Keratinocyte (primary cell): ENCODE measurements around the gene KCNV2. TPM values are rescaled to one million over a fixed set of nuclear protein-coding genes. Genes with fewer than 3 reads are reported as not detected.

Experiments used
- DNase-seq: peaks from one replicate; pipeline ENCODE4 v3.0.0-alpha.2; 2011; ENCODE audit warnings: low read depth, missing footprints, low spot score
- FAIRE-seq: peaks from 2 replicates; lab custom pipeline; 2011; peaks lifted over from hg19 to GRCh38; lab: Jason Lieb, UNC
- H2AFZ ChIP-seq: 2 replicates; pipeline ENCODE4 v1.6.0; 2012; ENCODE audit warnings: low read length, control low read depth, inconsistent platforms; ENCODE audit not compliant: control insufficient read depth
- H3K27ac ChIP-seq: 2 replicates; pipeline ENCODE4 v1.5.1; 2011; ENCODE audit warnings: low read length; ENCODE audit not compliant: control insufficient read depth, insufficient read depth
- H3K27me3 ChIP-seq: 3 replicates; pipeline ENCODE4 v1.6.0; 2011; ENCODE audit warnings: low read length; ENCODE audit not compliant: control insufficient read depth, insufficient read depth; ENCODE audit errors: extremely low read depth
- H3K36me3 ChIP-seq, 2 experiments: 2 replicates in 1 of 2; 3 replicates in 1 of 2; pipeline ENCODE4 v1.5.1; 2011; ENCODE audit warnings: low read length in 2 of 2, mild to moderate bottlenecking in 1 of 2; ENCODE audit not compliant: control insufficient read depth in 2 of 2, insufficient read depth in 2 of 2; ENCODE audit errors: extremely low read depth in 1 of 2
- H3K4me1 ChIP-seq: 3 replicates; pipeline ENCODE4 v1.5.1; 2011; ENCODE audit warnings: low read length; ENCODE audit not compliant: control insufficient read depth, insufficient read depth; ENCODE audit errors: extremely low read depth
- H3K4me2 ChIP-seq: 3 replicates; pipeline ENCODE4 v1.6.0; 2011; ENCODE audit warnings: low read depth, low read length; ENCODE audit not compliant: control insufficient read depth, insufficient read depth; ENCODE audit errors: extremely low read depth
- H3K4me3 ChIP-seq, 3 experiments: fragments of 200-600 bp in 1 of 3; sonication (generic) in 1 of 3; 2 replicates in 2 of 3; 3 replicates in 1 of 3; pipeline ENCODE4 v1.5.1; 2011 to 2016; ENCODE audit warnings: low read length in 3 of 3, mild to moderate bottlenecking in 3 of 3, control low read depth in 2 of 3, inconsistent platforms in 1 of 3, low read depth in 1 of 3, mixed read lengths in 1 of 3, mixed run types in 1 of 3, moderate library complexity in 1 of 3; ENCODE audit not compliant: control insufficient read depth in 2 of 3, insufficient read depth in 2 of 3; ENCODE audit errors: extremely low read depth in 1 of 3
- H3K79me2 ChIP-seq: 2 replicates; pipeline ENCODE4 v1.6.0; 2012; ENCODE audit warnings: low read length; ENCODE audit not compliant: control insufficient read depth, insufficient read depth
- H3K9ac ChIP-seq: 3 replicates; pipeline ENCODE4 v1.6.0; 2011; ENCODE audit warnings: low read length; ENCODE audit not compliant: control insufficient read depth, insufficient read depth; ENCODE audit errors: extremely low read depth
- H3K9me1 ChIP-seq: 3 replicates; pipeline ENCODE4 v1.6.0; 2011; ENCODE audit warnings: low read length; ENCODE audit not compliant: control insufficient read depth, insufficient read depth; ENCODE audit errors: extremely low read depth
- H3K9me3 ChIP-seq: 2 replicates; pipeline ENCODE4 v1.5.1; 2012; ENCODE audit warnings: low read depth, low read length; ENCODE audit not compliant: control insufficient read depth
- H4K20me1 ChIP-seq: 3 replicates; pipeline ENCODE4 v1.6.0; 2011; ENCODE audit warnings: low read length; ENCODE audit not compliant: control insufficient read depth, insufficient read depth; ENCODE audit errors: extremely low read depth
- CTCF ChIP-seq, 3 experiments: IDR thresholded peaks in 1 of 3; conservative IDR thresholded peaks in 1 of 3; optimal IDR thresholded peaks in 1 of 3; 2 replicates in 2 of 3; 3 replicates in 1 of 3; pipeline versions ENCODE3 to v1.5.1; 2011; ENCODE audit warnings: low read length in 3 of 3, mild to moderate bottlenecking in 3 of 3, moderate library complexity in 2 of 3, control low read depth in 1 of 3, inconsistent platforms in 1 of 3; ENCODE audit not compliant: insufficient read depth in 2 of 3; ENCODE audit errors: extremely low read depth in 1 of 3
- EZH2 ChIP-seq: IDR thresholded peaks from one replicate; pipeline ENCODE4 v1.6.1; 2012; ENCODE audit warnings: inconsistent platforms, mild to moderate bottlenecking, low read length, moderate library complexity
- dilution Hi-C: fragments of 300-500 bp; cut with MboI; formaldehyde crosslinking; loops from one replicate; pipeline ENCODE4 v1.7.0; 2020; ENCODE audit warnings: low sequenced_read_pairs; ENCODE audit not compliant: extremely low pct_ligation_motif_present
- polyA plus RNA-seq, 5 experiments: library from polyadenylated mRNA; depleted of rRNA in 3 of 5; stranded (reverse) in 3 of 5; stranded (forward) in 1 of 5; unstranded in 1 of 5; fragments of >200 nt; gene quantifications; 1 replicate in 1 of 5; 2 replicates in 3 of 5; 3 replicates in 1 of 5; pipeline versions ENCODE4 v1.2.1 to v1.2.3, GENCODE V29; 2011 to 2012; ENCODE audit warnings: missing spikeins in 2 of 5, low read depth in 1 of 5, low replicate concordance in 1 of 5

KCNV2 gene
- polyA plus RNA-seq, 1 donor (not counting 4 experiments of a cell fraction or from before 2014, with no cell fraction given): not detected

- TF ChIP-seq CTCF (optimal IDR thresholded peaks at IDR 0.05 in 1 of 3, IDR thresholded peaks at IDR 0.05 in 1 of 3, conservative IDR thresholded peaks at IDR 0.05 in 1 of 3; ENCODE audit: extremely low read depth in 1 of 3, insufficient read depth in 2 of 3, low read length in 3 of 3): no peak
- TF ChIP-seq EZH2: no peak
- H3K9me3 ChIP-seq: no peaks in the 10 kb centered on the region
- no peak overlapping the region for H3K9ac ChIP-seq
- no peak overlapping the region for H3K4me2 ChIP-seq
- no peaks in the 10 kb centered on the region for H3K79me2 ChIP-seq
- FAIRE-seq (no peak), DNase-seq (no peak)
- H3K36me3 ChIP-seq: no peaks in the 10 kb centered on the region
- H3K9me1 ChIP-seq: peaks cover 2% of the 10 kb centered on the region
- H2AFZ ChIP-seq: no peak overlapping the region
- no peaks in the 10 kb centered on the region for H3K27me3 ChIP-seq
- H3K27ac ChIP-seq: no peak overlapping the region
- no peaks in the 10 kb centered on the region for H4K20me1 ChIP-seq
- dilution Hi-C loops: no loop called here
- no peak overlapping the region for H3K4me3 ChIP-seq
- H3K4me1 ChIP-seq: no peaks in the 10 kb centered on the region
Measured at GRCh38 chr9:2729721-2730120, 12.4 kb downstream of the KCNV2 start.

GRCh38 chr9:2730971-2731370 lies 13.7 kb downstream of the KCNV2 start:
- H3K27ac ChIP-seq: no peak overlapping the region
- no peaks in the 10 kb centered on the region for H4K20me1 ChIP-seq
- H3K9me3 ChIP-seq: no peaks in the 10 kb centered on the region
- no peaks in the 10 kb centered on the region for H3K27me3 ChIP-seq
- no peak for DNase-seq
- dilution Hi-C loops: no loop called here
- H3K4me2 ChIP-seq: no peak overlapping the region
- no peak overlapping the region for H2AFZ ChIP-seq
- H3K9ac ChIP-seq: no peak overlapping the region
- no peaks in the 10 kb centered on the region for H3K36me3 ChIP-seq
- H3K79me2 ChIP-seq: no peaks in the 10 kb centered on the region
- H3K4me3 ChIP-seq: no peak overlapping the region
- TF ChIP-seq EZH2 (no peak), CTCF (optimal IDR thresholded peaks at IDR 0.05 in 1 of 3, IDR thresholded peaks at IDR 0.05 in 1 of 3, conservative IDR thresholded peaks at IDR 0.05 in 1 of 3; ENCODE audit: extremely low read depth in 1 of 3, insufficient read depth in 2 of 3, low read length in 3 of 3) (no peak)
- no peaks in the 10 kb centered on the region for H3K4me1 ChIP-seq
- H3K9me1 ChIP-seq: peaks cover 2% of the 10 kb centered on the region
- no peak for FAIRE-seq
